HepG2 (cell line): ENCODE measurements around the gene CBLB. TPM values are rescaled to one million over a fixed set of nuclear protein-coding genes. Genes with fewer than 3 reads are reported as not detected.

Experiments
- ARID4A ChIP-seq: sonication (generic); formaldehyde crosslinking; IDR thresholded peaks from 2 replicates; pipeline ENCODE4 v1.5.0; 2020; ENCODE audit warnings: mild to moderate bottlenecking, missing genetic modification reagents, borderline replicate concordance
- ARID5B ChIP-seq: IDR thresholded peaks from 2 replicates; pipeline ENCODE4 v1.4.0; 2020; ENCODE audit warnings: mild to moderate bottlenecking, missing genetic modification reagents
- ARNT ChIP-seq: fragments of 450-650 bp; IDR thresholded peaks from 2 replicates; pipeline ENCODE4 v1.6.1; 2017
- ASH2L ChIP-seq: fragments of 300-600, 200-600 bp; sonication (generic); IDR thresholded peaks from 2 replicates; pipeline ENCODE4 v1.7.0; 2017; ENCODE audit warnings: low read depth, mild to moderate bottlenecking, moderate library complexity, mixed read lengths, low read length; ENCODE audit not compliant: insufficient read length
- ELF3 ChIP-seq: IDR thresholded peaks from 2 replicates; pipeline ENCODE4 v1.6.1; 2016; ENCODE audit warnings: missing genetic modification reagents, missing compliant biosample characterization
- HMG20B ChIP-seq: conservative IDR thresholded peaks from 2 replicates; pipeline ENCODE4 v1.6.1; 2016; ENCODE audit warnings: missing genetic modification reagents, missing compliant biosample characterization
- KAT2B ChIP-seq: fragments of 150-350 bp; IDR thresholded peaks from 2 replicates; pipeline ENCODE4 v1.6.1; 2014; ENCODE audit warnings: low read depth, low read length, borderline replicate concordance
- KAT7 ChIP-seq: IDR thresholded peaks from 2 replicates; pipeline ENCODE4 v1.6.1; 2018; ENCODE audit warnings: borderline replicate concordance, missing compliant biosample characterization
- KAT8 ChIP-seq: IDR thresholded peaks from 2 replicates; pipeline ENCODE4 v1.6.1; 2016; ENCODE audit warnings: missing genetic modification reagents, missing compliant biosample characterization
- PHF20 ChIP-seq: sonication (generic); formaldehyde crosslinking; IDR thresholded peaks from 2 replicates; pipeline ENCODE4 v1.5.0; 2020; ENCODE audit warnings: mild to moderate bottlenecking, missing genetic modification reagents
- SAP130 ChIP-seq: IDR thresholded peaks from 2 replicates; pipeline ENCODE4 v1.6.1; 2016; ENCODE audit warnings: low read depth
- SMYD3 ChIP-seq: sonication (generic); formaldehyde crosslinking; IDR thresholded peaks from 2 replicates; pipeline ENCODE4 v1.8.1; 2023; ENCODE audit warnings: mild to moderate bottlenecking, missing genetic modification reagents
- SOX6 ChIP-seq, 2 experiments: fragments of 450-650 bp in 1 of 2; sonication (generic) in 1 of 2; formaldehyde crosslinking in 1 of 2; IDR thresholded peaks; 2 replicates each; pipeline versions ENCODE4 v1.4.0 to v1.6.1; 2017 to 2020; ENCODE audit warnings: antibody characterized with exemption in 1 of 2, mild to moderate bottlenecking in 1 of 2, missing genetic modification reagents in 1 of 2
- TOE1 ChIP-seq: sonication (generic); formaldehyde crosslinking; IDR thresholded peaks from 2 replicates; pipeline ENCODE4 v1.4.0; 2020; ENCODE audit warnings: mild to moderate bottlenecking, missing genetic modification reagents
- ZFP90 ChIP-seq: sonication (generic); formaldehyde crosslinking; IDR thresholded peaks from 2 replicates; pipeline ENCODE4 v1.8.0; 2022; ENCODE audit warnings: missing genetic modification reagents, mild to moderate bottlenecking, inconsistent platforms, borderline replicate concordance
- ZNF552 ChIP-seq: sonication (generic); formaldehyde crosslinking; IDR thresholded peaks from 2 replicates; pipeline ENCODE4 v1.9.0; 2022; ENCODE audit warnings: missing genetic modification reagents, mild to moderate bottlenecking, borderline replicate concordance
- ZNF556 ChIP-seq: sonication (generic); formaldehyde crosslinking; IDR thresholded peaks from 2 replicates; pipeline ENCODE4 v1.4.0; 2020; ENCODE audit warnings: mild to moderate bottlenecking, missing genetic modification reagents, borderline replicate concordance
- ZNF670 ChIP-seq: sonication (generic); formaldehyde crosslinking; IDR thresholded peaks from 2 replicates; pipeline ENCODE4 v1.8.0; 2022; ENCODE audit warnings: mild to moderate bottlenecking, missing genetic modification reagents, borderline replicate concordance
- ZNF674 ChIP-seq: sonication (generic); formaldehyde crosslinking; IDR thresholded peaks from 2 replicates; pipeline ENCODE4 v1.5.0; 2020; ENCODE audit warnings: low read depth, mild to moderate bottlenecking, missing genetic modification reagents
- ZNF776 ChIP-seq: sonication (generic); formaldehyde crosslinking; IDR thresholded peaks from 2 replicates; pipeline ENCODE4 v1.4.0; 2020; ENCODE audit warnings: mild to moderate bottlenecking, missing genetic modification reagents
- ZNF879 ChIP-seq: sonication (generic); formaldehyde crosslinking; IDR thresholded peaks from 2 replicates; pipeline ENCODE4 v1.8.1; 2023; ENCODE audit warnings: missing genetic modification reagents
- polyA plus RNA-seq, 8 experiments: library from polyadenylated mRNA; depleted of rRNA in 3 of 8; stranded (reverse) in 7 of 8; unstranded in 1 of 8; fragments of >200 nt; fragmentation: Illumina TruSeq in 4 of 8; extraction: Trizol in 4 of 8; gene quantifications; 2 replicates each; pipeline versions ENCODE4 v1.2.1 to v1.2.3, GENCODE V29; 2011 to 2016; ENCODE audit warnings: low read depth in 4 of 8, missing spikeins in 1 of 8, mixed read lengths in 1 of 8; ENCODE audit not compliant: insufficient read depth in 1 of 8
- total RNA-seq, 5 experiments: library from RNA; depleted of rRNA; stranded (reverse); fragments of >200 nt; fragmentation: Illumina TruSeq; extraction: Trizol; gene quantifications; 2 replicates each; pipeline ENCODE4 v1.2.3, GENCODE V29; 2016; ENCODE audit warnings: low read depth in 1 of 5
- TF ChIP-seq, protein P1 (sequence below): sonication (generic); formaldehyde crosslinking; IDR thresholded peaks from 2 replicates; pipeline ENCODE4 v1.8.0; 2022; ENCODE audit warnings: mild to moderate bottlenecking, missing genetic modification reagents

CBLB gene
- total and polyA plus RNA-seq, 2 of the 13 experiments (the other 11 are each of a cell fraction or from before 2014, with no cell fraction given), result 9.8 to 16.4 TPM

DNA sequence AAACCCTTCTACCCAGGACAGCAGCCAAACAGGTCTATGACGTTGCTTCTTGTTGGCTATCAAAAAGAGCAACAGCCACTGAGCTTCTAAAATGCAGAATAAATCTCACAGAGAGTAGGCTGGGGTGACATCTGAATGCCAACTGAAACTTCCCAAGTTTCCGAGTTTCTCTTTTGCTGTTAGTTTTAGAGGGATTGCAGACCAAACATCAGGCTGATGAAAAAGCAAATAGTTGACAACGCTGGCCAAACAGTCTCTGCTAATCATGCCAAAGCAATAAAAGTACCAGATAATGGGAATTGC lies 670 bp upstream of the CBLB start (continued):
- TF ChIP-seq SOX6 (IDR thresholded peaks at IDR 0.05) (no peak), SOX6 (CRISPR knock-in tag; IDR thresholded peaks at IDR 0.05) (0 out of 2 replicates have a peak, but pooled peaks have one; percentile 17), ZNF552 (no peak), ZNF879 (CRISPR knock-in tag) (no peak), ASH2L (no peak), SAP130 (0 out of 2 replicates have a peak, but pooled peaks have one; percentile 34), SMYD3 (CRISPR knock-in tag) (peak; percentile 70; the same call in 1 of the 2 replicates), ZNF776 (CRISPR knock-in tag) (no peak), PHF20 (CRISPR knock-in tag) (0 out of 2 replicates have a peak, but pooled peaks have one; percentile 3), ZNF556 (CRISPR knock-in tag) (no peak), ARID4A (no peak), ARID5B (CRISPR knock-in tag) (no peak), ELF3 (CRISPR knock-in tag) (0 out of 2 replicates have a peak, but pooled peaks have one; percentile 2), ZNF670 (CRISPR knock-in tag) (no peak), ZNF674 (CRISPR knock-in tag) (no peak), ZFP90 (CRISPR knock-in tag) (no peak), KAT2B (no peak), KAT7 (0 out of 2 replicates have a peak, but pooled peaks have one; percentile 26), KAT8 (peak; percentile 9; the same call in 1 of the 2 replicates), TOE1 (CRISPR knock-in tag) (0 out of 2 replicates have a peak, but pooled peaks have one; percentile 16), HMG20B (CRISPR knock-in tag) (no peak), ARNT (no peak)
- TF ChIP-seq, protein P1, sequence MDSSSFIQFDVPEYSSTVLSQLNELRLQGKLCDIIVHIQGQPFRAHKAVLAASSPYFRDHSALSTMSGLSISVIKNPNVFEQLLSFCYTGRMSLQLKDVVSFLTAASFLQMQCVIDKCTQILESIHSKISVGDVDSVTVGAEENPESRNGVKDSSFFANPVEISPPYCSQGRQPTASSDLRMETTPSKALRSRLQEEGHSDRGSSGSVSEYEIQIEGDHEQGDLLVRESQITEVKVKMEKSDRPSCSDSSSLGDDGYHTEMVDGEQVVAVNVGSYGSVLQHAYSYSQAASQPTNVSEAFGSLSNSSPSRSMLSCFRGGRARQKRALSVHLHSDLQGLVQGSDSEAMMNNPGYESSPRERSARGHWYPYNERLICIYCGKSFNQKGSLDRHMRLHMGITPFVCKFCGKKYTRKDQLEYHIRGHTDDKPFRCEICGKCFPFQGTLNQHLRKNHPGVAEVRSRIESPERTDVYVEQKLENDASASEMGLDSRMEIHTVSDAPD, result 0 out of 2 replicates have a peak, but pooled peaks have one; percentile 27
